Measurements from ENCODE around the gene AXDND1.

Gene AXDND1

DNA sequence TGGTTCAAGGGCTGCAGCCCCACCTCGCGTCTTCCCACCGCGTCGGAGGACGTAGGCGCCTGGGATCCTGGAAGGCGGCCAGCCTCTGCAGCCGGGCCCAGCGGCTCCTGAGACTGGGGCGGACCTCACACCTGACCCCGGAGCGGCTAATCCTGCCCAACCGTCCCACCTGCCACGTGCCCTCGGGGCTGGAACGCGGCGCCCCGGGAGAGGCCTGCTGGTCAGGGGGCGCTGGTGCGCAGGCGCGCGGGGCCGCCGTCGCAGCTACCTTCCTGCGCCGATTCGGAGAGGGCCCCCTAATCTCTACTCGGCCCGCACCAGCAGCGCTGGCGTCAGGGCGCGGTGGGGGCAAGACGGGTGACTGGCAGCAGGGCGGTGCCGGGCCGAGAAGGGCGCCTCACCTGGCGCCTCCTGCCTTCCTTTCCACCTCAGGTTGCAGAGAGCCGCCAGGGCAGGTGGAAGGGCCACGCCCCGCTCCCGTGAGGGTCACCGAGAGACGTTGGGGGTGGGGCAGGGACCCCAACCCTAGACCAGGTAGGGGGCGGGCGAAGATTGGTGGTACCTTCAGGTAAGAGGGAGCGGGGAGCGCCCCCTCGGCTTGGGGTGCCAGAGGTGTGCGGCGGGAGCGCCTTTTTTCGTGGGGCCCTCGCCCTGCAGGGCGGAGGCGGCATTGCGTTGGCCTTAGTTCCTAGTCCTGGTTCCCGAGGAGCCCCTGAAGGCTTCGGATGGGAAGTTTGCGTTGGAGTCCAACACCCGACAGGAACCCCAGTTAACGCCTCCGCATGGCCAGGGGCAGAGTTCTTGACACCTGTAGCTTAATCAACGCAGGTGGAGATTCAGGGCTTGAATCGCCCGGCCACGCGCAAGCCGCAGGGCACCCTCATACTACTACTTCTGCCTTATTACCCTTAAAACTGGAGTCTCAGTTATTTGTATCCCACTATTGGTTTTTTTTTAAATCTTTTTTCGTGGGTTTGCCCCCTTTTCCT is 226.1 kb downstream of the AXDND1 start, which contains the start of gene TDRD5:
Gene TDRD5, plus strand, starts transcription at position 241 of the 989 bp plus-strand sequence. CDS start 784 bp downstream, outside the sequence.
- no peaks in the 10 kb centered on the region for H3K9me3 ChIP-seq (ENCODE audit: control insufficient read depth, insufficient read depth, low read depth, low read length)
- no peaks in the 10 kb centered on the region for H3K36me3 ChIP-seq (ENCODE audit: control insufficient read depth, insufficient read depth, low read length)
- no peak within 1 kb of the TSS for H3K9ac ChIP-seq (ENCODE audit: low read length)
- peaks cover 31% of the 10 kb centered on the region for H3K27me3 ChIP-seq (ENCODE audit: control insufficient read depth, insufficient read depth, low read length)
- H3K4me1 ChIP-seq (ENCODE audit: control insufficient read depth, insufficient read depth, low read length) = no peaks in the 10 kb centered on the region
- H3K27ac ChIP-seq (ENCODE audit: low read depth, low read length) = no peak within 1 kb of the TSS
- H3K4me3 ChIP-seq (ENCODE audit: low read depth, low read length) = peak within 1 kb of the TSS; percentile 33; the same call in 1 of the 2 replicates

DNA sequence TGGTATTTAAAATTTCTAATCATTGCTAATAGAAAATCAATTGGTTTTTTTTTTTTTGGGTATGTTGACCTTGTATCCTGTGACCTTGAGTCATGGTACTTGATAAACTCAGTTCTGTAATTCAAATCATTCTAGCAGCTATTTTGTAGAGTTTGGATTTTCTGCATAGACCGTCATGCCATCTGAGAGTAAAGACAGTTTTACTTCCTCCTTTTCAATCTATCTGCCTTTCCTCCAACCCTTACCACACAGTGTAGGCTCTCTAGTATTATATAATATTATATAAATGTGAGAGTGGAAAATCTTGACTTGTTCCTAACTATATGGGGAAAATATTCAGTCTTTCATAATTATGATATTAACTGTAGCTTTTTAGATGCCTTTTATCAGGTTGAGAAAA is 232.9 kb downstream of the AXDND1 start:
- Histone ChIP-seq H3K4me1 (ENCODE audit: control insufficient read depth, insufficient read depth, low read length) (no peaks in the 10 kb centered on the region), H3K27ac (ENCODE audit: low read depth, low read length) (no peak overlapping the region), H3K9ac (ENCODE audit: low read length) (no peak overlapping the region), H3K4me3 (ENCODE audit: low read depth, low read length) (no peak overlapping the region), H3K36me3 (ENCODE audit: control insufficient read depth, insufficient read depth, low read length) (no peaks in the 10 kb centered on the region), H3K27me3 (ENCODE audit: control insufficient read depth, insufficient read depth, low read length) (no peaks in the 10 kb centered on the region), H3K9me3 (ENCODE audit: control insufficient read depth, insufficient read depth, low read depth, low read length) (no peaks in the 10 kb centered on the region)

DNA sequence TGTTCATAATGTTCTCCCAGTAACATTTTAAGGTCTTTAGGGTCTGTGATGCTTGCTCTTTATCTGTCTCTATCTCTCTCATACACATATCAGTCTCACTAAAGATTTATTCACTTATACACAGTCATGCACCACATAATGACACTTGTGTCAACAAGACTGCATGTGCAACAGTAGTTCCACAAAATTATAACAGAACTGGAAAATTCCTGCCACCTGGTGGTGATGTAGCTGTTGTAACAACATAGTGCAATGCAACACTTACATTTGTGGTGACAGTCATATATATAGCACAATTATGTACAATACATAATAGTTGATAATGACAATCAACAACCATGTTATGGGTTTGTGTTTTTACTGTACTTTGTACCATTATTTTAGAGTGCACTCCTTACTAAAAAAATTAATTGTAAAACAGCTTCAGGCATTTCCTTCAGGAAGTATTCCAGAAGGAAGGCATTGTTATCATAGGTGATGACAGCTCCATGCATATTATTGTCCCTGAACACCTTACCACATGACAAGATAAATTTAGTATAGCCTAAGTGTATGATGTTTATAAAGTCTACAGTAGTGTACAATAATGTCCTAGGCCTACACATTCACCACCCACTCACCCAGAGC is 234.0 kb downstream of the AXDND1 start:
- no peak overlapping the region for H3K4me3 ChIP-seq (ENCODE audit: low read depth, low read length)
- H3K9me3 ChIP-seq (ENCODE audit: control insufficient read depth, insufficient read depth, low read depth, low read length) = no peaks in the 10 kb centered on the region
- no peaks in the 10 kb centered on the region for H3K4me1 ChIP-seq (ENCODE audit: control insufficient read depth, insufficient read depth, low read length)
- H3K9ac ChIP-seq (ENCODE audit: low read length) = no peak overlapping the region
- H3K36me3 ChIP-seq (ENCODE audit: control insufficient read depth, insufficient read depth, low read length) = no peaks in the 10 kb centered on the region
- H3K27me3 ChIP-seq (ENCODE audit: control insufficient read depth, insufficient read depth, low read length) = no peaks in the 10 kb centered on the region
- H3K27ac ChIP-seq (ENCODE audit: low read depth, low read length) = no peak overlapping the region

DNA sequence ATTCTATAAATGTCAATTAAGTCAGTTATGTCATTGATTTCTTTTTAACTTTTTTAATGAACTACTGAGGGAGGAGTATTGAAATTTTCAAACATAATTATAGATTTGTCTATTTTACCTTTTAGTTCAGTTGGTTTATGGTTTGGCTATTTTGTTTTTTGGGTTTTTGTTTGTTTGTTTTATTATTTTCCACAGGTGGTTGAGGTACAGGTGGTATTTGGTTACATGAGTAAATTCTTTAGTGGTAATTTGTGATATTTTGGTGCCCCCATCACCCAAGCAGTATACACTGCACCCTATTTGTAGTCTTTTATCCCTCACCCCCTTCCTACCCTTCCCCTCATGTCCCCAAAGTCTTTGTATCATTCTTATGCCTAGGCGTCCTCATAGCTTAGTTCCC is 235.3 kb downstream of the AXDND1 start:
- H3K27ac ChIP-seq (ENCODE audit: low read depth, low read length) = no peak overlapping the region
- H3K27me3 ChIP-seq (ENCODE audit: control insufficient read depth, insufficient read depth, low read length) = no peaks in the 10 kb centered on the region
- H3K4me1 ChIP-seq (ENCODE audit: control insufficient read depth, insufficient read depth, low read length) = no peaks in the 10 kb centered on the region
- H3K9ac ChIP-seq (ENCODE audit: low read length) = no peak overlapping the region
- 0 out of 2 replicates have a peak, but pooled peaks cover 4% of the 10 kb centered on the region for H3K9me3 ChIP-seq (ENCODE audit: control insufficient read depth, insufficient read depth, low read depth, low read length)
- H3K4me3 ChIP-seq (ENCODE audit: low read depth, low read length) = no peak overlapping the region
- H3K36me3 ChIP-seq (ENCODE audit: control insufficient read depth, insufficient read depth, low read length) = no peaks in the 10 kb centered on the region
